Nephron progenitor cell (in vitro differentiated cells): Measurements from ENCODE around the gene ITPR1.

Source experiments
- DNase-seq: peaks from one replicate; pipeline ENCODE4 v3.0.0; 2021
- H3K27ac Mint-ChIP-seq: 2 replicates; pipeline ENCODE4 v1.8.0; 2021; ENCODE audit warnings: mild to moderate bottlenecking, moderate library complexity, mixed read lengths
- H3K27me3 Mint-ChIP-seq: 2 replicates; pipeline ENCODE4 v1.8.0; 2021; ENCODE audit warnings: mild to moderate bottlenecking, low read depth, mixed read lengths; ENCODE audit not compliant: poor library complexity
- H3K36me3 Mint-ChIP-seq: 2 replicates; pipeline ENCODE4 v1.8.0; 2021; ENCODE audit warnings: low read depth, mixed read lengths
- H3K4me1 Mint-ChIP-seq: 2 replicates; pipeline ENCODE4 v1.8.0; 2021; ENCODE audit warnings: mixed read lengths
- H3K4me3 Mint-ChIP-seq: 2 replicates; pipeline ENCODE4 v1.8.0; 2021; ENCODE audit warnings: mild to moderate bottlenecking, moderate library complexity, mixed read lengths
- H3K9me3 Mint-ChIP-seq: 2 replicates; pipeline ENCODE4 v1.8.0; 2021; ENCODE audit warnings: mild to moderate bottlenecking, moderate library complexity, mixed read lengths
- CTCF ChIP-seq: fragments of 200-600 bp; sonication (generic); IDR thresholded peaks from 2 replicates; pipeline ENCODE4 v1.5.0; 2021; ENCODE audit warnings: antibody characterized with exemption

The ITPR1 gene

GRCh38 chr3:4561661-4562060 lies 68.5 kb downstream of the ITPR1 start:
- TF ChIP-seq CTCF, result no peak
- Mint-ChIP-seq H3K27ac (no peak overlapping the region), H3K4me3 (no peak overlapping the region), H3K27me3 (no peaks in the 10 kb centered on the region), H3K36me3 (peaks cover 70% of the 10 kb centered on the region), H3K4me1 (peaks cover 48% of the 10 kb centered on the region), H3K9me3 (peaks cover 25% of the 10 kb centered on the region)
- DNase-seq, result no peak

- no peak overlapping the region for H3K4me3 Mint-ChIP-seq
- no peaks in the 10 kb centered on the region for H3K27me3 Mint-ChIP-seq
- H3K36me3 Mint-ChIP-seq, result peaks cover 70% of the 10 kb centered on the region
- H3K27ac Mint-ChIP-seq, result no peak overlapping the region
- TF ChIP-seq CTCF, result no peak
- H3K4me1 Mint-ChIP-seq, result peaks cover 57% of the 10 kb centered on the region
- DNase-seq, result no peak
- H3K9me3 Mint-ChIP-seq, result peaks cover 19% of the 10 kb centered on the region
Observed at GRCh38 chr3:4562595-4562994, 69.4 kb downstream of the ITPR1 start.

DNA sequence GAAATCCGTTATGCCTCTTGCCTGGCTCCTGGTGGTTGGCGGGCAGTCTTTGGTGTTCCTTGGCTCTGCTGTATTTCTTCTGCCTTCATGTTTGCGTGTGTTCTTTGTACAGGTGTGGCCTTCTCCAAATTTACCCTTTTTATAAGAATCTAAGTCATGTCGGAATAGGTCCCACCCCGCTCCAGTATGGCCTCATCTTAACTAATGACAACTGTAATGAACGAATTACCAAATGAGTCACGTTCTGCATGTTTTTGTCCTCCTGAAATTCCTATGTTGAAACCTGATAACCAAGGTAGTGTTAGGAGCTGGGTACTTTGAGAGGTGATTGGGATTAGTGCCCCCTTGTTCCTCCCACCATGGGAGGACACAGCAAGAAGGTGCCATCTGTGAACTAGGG lies 71.1 kb downstream of the ITPR1 start:
- peak overlapping the region; percentile 94 for H3K27ac Mint-ChIP-seq
- peaks cover 68% of the 10 kb centered on the region for H3K36me3 Mint-ChIP-seq
- TF ChIP-seq CTCF, result no peak
- H3K4me3 Mint-ChIP-seq, result peak overlapping the region; percentile 9
- DNase-seq, result no peak
- peaks cover 74% of the 10 kb centered on the region for H3K4me1 Mint-ChIP-seq
- H3K9me3 Mint-ChIP-seq, result peaks cover 6% of the 10 kb centered on the region
- no peaks in the 10 kb centered on the region for H3K27me3 Mint-ChIP-seq

GRCh38 chr3:4564928-4565586 lies 71.9 kb downstream of the ITPR1 start:
- H3K36me3 Mint-ChIP-seq, result peaks cover 65% of the 10 kb centered on the region
- H3K4me3 Mint-ChIP-seq, result no peak overlapping the region
- peaks cover 6% of the 10 kb centered on the region for H3K9me3 Mint-ChIP-seq
- H3K4me1 Mint-ChIP-seq, result peaks cover 82% of the 10 kb centered on the region
- peak overlapping the region; percentile 94 for H3K27ac Mint-ChIP-seq
- DNase-seq, result no peak
- no peak for TF ChIP-seq CTCF
- H3K27me3 Mint-ChIP-seq, result no peaks in the 10 kb centered on the region

GRCh38 chr3:4565809-4566501 lies 72.8 kb downstream of the ITPR1 start:
- H3K27ac Mint-ChIP-seq, result no peak overlapping the region
- peaks cover 83% of the 10 kb centered on the region for H3K4me1 Mint-ChIP-seq
- no peaks in the 10 kb centered on the region for H3K27me3 Mint-ChIP-seq
- no peak for TF ChIP-seq CTCF
- DNase-seq, result no peak
- no peak overlapping the region for H3K4me3 Mint-ChIP-seq
- H3K36me3 Mint-ChIP-seq, result peaks cover 62% of the 10 kb centered on the region
- peaks cover 6% of the 10 kb centered on the region for H3K9me3 Mint-ChIP-seq

DNA sequence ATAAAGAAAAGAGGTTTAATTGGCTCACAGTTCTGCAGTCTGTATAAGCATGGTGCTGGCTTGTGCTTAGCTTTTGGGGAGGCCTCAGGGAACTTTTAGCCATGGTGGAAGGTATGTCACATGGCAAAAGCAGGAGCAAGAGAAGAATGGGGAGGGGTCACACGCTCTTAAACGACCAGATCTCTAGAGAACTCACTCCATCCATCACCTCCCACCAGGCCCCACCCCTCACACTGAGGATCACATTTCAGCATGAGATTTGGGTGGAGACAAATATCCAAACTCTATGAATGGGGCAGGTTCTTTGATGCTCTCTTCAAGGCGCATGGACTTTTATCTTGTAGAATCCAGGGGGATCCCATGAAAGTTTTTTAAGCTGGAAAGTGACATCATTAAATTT lies 75.7 kb downstream of the ITPR1 start:
- Mint-ChIP-seq H3K9me3 (peaks cover 6% of the 10 kb centered on the region), H3K27ac (peak overlapping the region; percentile 16), H3K4me1 (peaks cover 91% of the 10 kb centered on the region), H3K36me3 (peaks cover 59% of the 10 kb centered on the region), H3K27me3 (no peaks in the 10 kb centered on the region), H3K4me3 (peak overlapping the region; percentile 55)
- DNase-seq, result peak; percentile 44
- TF ChIP-seq CTCF, result no peak
